Liver (tissue), 9 donors: ENCODE results near the gene KIRREL3. TPM values are rescaled to one million over a fixed set of nuclear protein-coding genes. Genes with fewer than 3 reads are reported as not detected.

Experiments
- DNase-seq: peaks from one replicate; pipeline ENCODE4 v3.0.0-alpha.2; 2017; ENCODE audit warnings: low spot score
- H3K27ac ChIP-seq, 2 donors: one replicate each; pipeline ENCODE4 v1.7.0; 2013; ENCODE audit warnings: inconsistent platforms in 2 of 2, low read length in 2 of 2, control low read depth in 1 of 2, low read depth in 1 of 2, mild to moderate bottlenecking in 1 of 2
- H3K27me3 ChIP-seq, 4 donors: one replicate each; pipeline versions ENCODE4 v1.6.1 to v1.7.0; 2013; ENCODE audit warnings: low read length in 3 of 4, inconsistent platforms in 1 of 4, mild to moderate bottlenecking in 1 of 4, moderate library complexity in 1 of 4; ENCODE audit not compliant: control insufficient read depth in 4 of 4, insufficient read depth in 4 of 4
- H3K36me3 ChIP-seq, 4 donors: one replicate each; pipeline versions ENCODE4 v1.6.1 to v1.7.0; 2013; ENCODE audit warnings: low read length in 3 of 4, mild to moderate bottlenecking in 3 of 4, low read depth in 1 of 4, moderate library complexity in 1 of 4; ENCODE audit not compliant: control insufficient read depth in 4 of 4, insufficient read depth in 3 of 4
- H3K4me1 ChIP-seq, 4 donors: one replicate each; pipeline versions ENCODE4 v1.6.1 to v1.7.0; 2013; ENCODE audit warnings: low read length in 3 of 4, mild to moderate bottlenecking in 3 of 4, moderate library complexity in 1 of 4; ENCODE audit not compliant: control insufficient read depth in 4 of 4, insufficient read depth in 4 of 4
- H3K4me3 ChIP-seq, 3 donors: one replicate each; pipeline versions ENCODE4 v1.6.1 to v1.7.0; 2013; ENCODE audit warnings: low read length in 3 of 3, control low read depth in 1 of 3, low read depth in 1 of 3, mild to moderate bottlenecking in 1 of 3
- H3K9ac ChIP-seq, 2 donors: one replicate each; pipeline ENCODE4 v1.7.0; 2013; ENCODE audit warnings: low read length in 2 of 2, mild to moderate bottlenecking in 2 of 2, moderate library complexity in 2 of 2, control low read depth in 1 of 2, low read depth in 1 of 2
- H3K9me3 ChIP-seq, 4 donors: one replicate each; pipeline versions ENCODE4 v1.6.1 to v1.7.0; 2013; ENCODE audit warnings: low read length in 3 of 4; ENCODE audit not compliant: control insufficient read depth in 4 of 4
- CTCF ChIP-seq: fragments of 150-350 bp; IDR thresholded peaks from 2 replicates; pipeline ENCODE4 v1.5.1; 2017; ENCODE audit warnings: improper control_type of control experiment, low read depth, low read length; ENCODE audit not compliant: missing input control
- FOXA2 ChIP-seq: IDR thresholded peaks from 2 replicates; pipeline ENCODE4 v1.6.1; 2016; ENCODE audit warnings: antibody characterized with exemption
- GABPA ChIP-seq, 2 donors: IDR thresholded peaks in 1 of 2; conservative IDR thresholded peaks in 1 of 2; 2 replicates each; pipeline ENCODE4 v1.6.1; 2016; ENCODE audit warnings: antibody characterized with exemption in 2 of 2, mild to moderate bottlenecking in 1 of 2, moderate library complexity in 1 of 2
- HNF4A ChIP-seq, 2 donors: conservative IDR thresholded peaks; 2 replicates each; pipeline ENCODE4 v1.6.1; 2016; ENCODE audit warnings: antibody characterized with exemption in 2 of 2, mild to moderate bottlenecking in 2 of 2
- HNF4G ChIP-seq: IDR thresholded peaks from 2 replicates; pipeline ENCODE4 v1.6.1; 2016; ENCODE audit warnings: antibody characterized with exemption
- JUND ChIP-seq, 2 donors: IDR thresholded peaks; 2 replicates each; pipeline ENCODE4 v1.6.1; 2016; ENCODE audit warnings: antibody characterized with exemption in 2 of 2
- NR2F2 ChIP-seq: IDR thresholded peaks from 2 replicates; pipeline ENCODE4 v1.6.1; 2016; ENCODE audit warnings: antibody characterized with exemption
- RAD21 ChIP-seq, 2 donors: IDR thresholded peaks; 2 replicates each; pipeline ENCODE4 v1.6.1; 2016; ENCODE audit warnings: antibody characterized with exemption in 2 of 2, mild to moderate bottlenecking in 2 of 2
- REST ChIP-seq: IDR thresholded peaks from 2 replicates; pipeline ENCODE4 v1.6.1; 2016; ENCODE audit warnings: antibody characterized with exemption, mild to moderate bottlenecking
- RXRA ChIP-seq, 2 donors: IDR thresholded peaks; 2 replicates each; pipeline ENCODE4 v1.6.1; 2017 to 2018; ENCODE audit warnings: antibody characterized with exemption in 2 of 2, mild to moderate bottlenecking in 1 of 2
- SP1 ChIP-seq: IDR thresholded peaks from 2 replicates; pipeline ENCODE4 v1.6.1; 2018; ENCODE audit warnings: antibody characterized with exemption, mild to moderate bottlenecking
- TAF1 ChIP-seq: conservative IDR thresholded peaks from 2 replicates; pipeline ENCODE4 v1.6.1; 2016; ENCODE audit warnings: antibody characterized with exemption, mild to moderate bottlenecking
- ZBTB33 ChIP-seq: IDR thresholded peaks from 2 replicates; pipeline ENCODE4 v1.6.1; 2016; ENCODE audit warnings: antibody characterized with exemption
- WGBS: extraction: QIAGEN DNeasy Blood & Tissue Kit; methylation state at CpG from one replicate; pipeline ENCODE4 v1.1.7; 2013; 5-methylcytosine and 5-hydroxymethylcytosine counted together
- polyA plus RNA-seq, 2 donors: library from polyadenylated mRNA; stranded (reverse) in 1 of 2; unstranded in 1 of 2; fragments of 200-250 nt in 1 of 2; fragments of >200 nt in 1 of 2; fragmentation: Nextera tagmentation in 1 of 2; extraction: Ambion mirVana in 1 of 2; gene quantifications; one replicate each; pipeline versions ENCODE4 v1.2.1 to v1.2.3, GENCODE V29; 2013 to 2015
- total RNA-seq, 2 donors: library from RNA; depleted of rRNA; stranded (reverse); fragments of >200 nt; gene quantifications; one replicate each; pipeline ENCODE4 v1.2.3, GENCODE V29; 2014
- TF ChIP-seq, protein P1 (sequence below): IDR thresholded peaks from 2 replicates; pipeline ENCODE4 v1.6.1; 2016; ENCODE audit warnings: antibody characterized with exemption
- TF ChIP-seq, protein P2 (sequence below): IDR thresholded peaks from 2 replicates; pipeline ENCODE4 v1.6.1; 2016; ENCODE audit warnings: antibody characterized with exemption
- donor health status: healthy.
- donor health status: healthy.
- donor health status: healthy.
- donor health status: healthy.
- donor health status: healthy.

The KIRREL3 gene
- total and polyA plus RNA-seq, 4 donors = 0.03 to 0.29 (median 0.08) TPM; not detected in 1

- TF ChIP-seq ZBTB33 (no peak), HNF4A (conservative IDR thresholded peaks at IDR 0.05) (no peak)
Measured at GRCh38 chr11:126676536-126676935, 324.0 kb downstream of the KIRREL3 start (continued).

DNA sequence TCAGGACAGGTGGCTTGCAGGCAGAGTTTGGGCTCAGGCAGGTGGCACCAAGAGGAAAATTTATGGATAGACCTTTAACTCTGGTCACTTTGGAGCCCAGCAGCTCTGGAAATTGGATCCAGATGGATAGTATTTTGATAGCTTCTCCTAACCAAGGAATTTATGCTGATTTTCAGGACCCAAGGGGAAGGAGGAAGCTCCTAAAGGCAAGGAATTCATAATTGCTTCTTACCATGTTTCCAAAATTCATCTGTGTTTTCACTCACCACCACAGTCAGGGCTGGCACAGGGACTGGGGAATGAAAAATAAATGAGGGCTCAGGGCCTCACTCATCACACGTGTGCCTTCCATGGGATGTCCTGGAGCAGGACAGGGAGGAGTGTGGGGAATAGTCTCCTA lies 327.3 kb downstream of the KIRREL3 start:
- Histone ChIP-seq H3K36me3 (no peaks in the 10 kb centered on the region), H3K9ac (no peak overlapping the region), H3K4me3 (no peak overlapping the region), H3K9me3 (no peaks in the 10 kb centered on the region), H3K4me1 (no peaks in the 10 kb centered on the region), H3K27ac (no peak overlapping the region), H3K27me3 (no peaks in the 10 kb centered on the region)
- TF ChIP-seq, protein P1, sequence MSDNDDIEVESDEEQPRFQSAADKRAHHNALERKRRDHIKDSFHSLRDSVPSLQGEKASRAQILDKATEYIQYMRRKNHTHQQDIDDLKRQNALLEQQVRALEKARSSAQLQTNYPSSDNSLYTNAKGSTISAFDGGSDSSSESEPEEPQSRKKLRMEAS = no peak
- TF ChIP-seq RAD21 (IDR thresholded peaks at IDR 0.05) = no peak
- no peak for TF ChIP-seq GABPA (IDR thresholded peaks at IDR 0.05 in 1 of 2, conservative IDR thresholded peaks at IDR 0.05 in 1 of 2)
- TF ChIP-seq HNF4G = no peak
- TF ChIP-seq REST = no peak
- TF ChIP-seq JUND (IDR thresholded peaks at IDR 0.05) = no peak
- TF ChIP-seq ZBTB33 = no peak
- no peak for TF ChIP-seq RXRA (IDR thresholded peaks at IDR 0.05)
- TF ChIP-seq, protein P2, sequence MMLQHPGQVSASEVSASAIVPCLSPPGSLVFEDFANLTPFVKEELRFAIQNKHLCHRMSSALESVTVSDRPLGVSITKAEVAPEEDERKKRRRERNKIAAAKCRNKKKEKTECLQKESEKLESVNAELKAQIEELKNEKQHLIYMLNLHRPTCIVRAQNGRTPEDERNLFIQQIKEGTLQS = no peak
- no peak for TF ChIP-seq TAF1
- no peak for TF ChIP-seq FOXA2
- no peak for TF ChIP-seq CTCF
- TF ChIP-seq NR2F2 = no peak
- no peak for TF ChIP-seq SP1
- TF ChIP-seq HNF4A (conservative IDR thresholded peaks at IDR 0.05) = no peak
- 86% methylated on average over 1 of the region's 1 CpG for WGBS
- DNase-seq = no peak
